Measurements from ENCODE around the gene SULT1C4.
A peak's percentile ranks its signal among the peaks of the same experiment; 100 is the strongest.

DNA sequence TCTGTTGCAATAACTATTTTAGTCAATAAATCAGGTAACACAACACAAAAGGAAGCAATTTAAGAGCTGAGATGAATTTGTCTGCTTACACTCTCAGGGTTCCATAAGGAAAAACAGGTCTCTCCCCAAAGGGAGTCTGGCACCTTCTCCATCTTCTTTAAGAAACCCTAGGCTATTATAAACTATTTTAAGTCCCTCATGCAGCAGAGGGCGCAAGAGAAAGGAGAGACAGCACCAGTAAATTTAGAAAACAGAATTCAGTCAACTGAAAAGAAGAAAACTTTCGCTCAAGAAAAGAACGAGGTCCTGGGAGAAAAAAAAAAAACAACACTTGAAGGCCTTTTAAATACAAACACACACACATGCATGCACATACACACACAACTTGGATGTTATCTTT is 19.1 kb downstream of the SULT1C4 start:
- TF ChIP-seq, protein P1, sequence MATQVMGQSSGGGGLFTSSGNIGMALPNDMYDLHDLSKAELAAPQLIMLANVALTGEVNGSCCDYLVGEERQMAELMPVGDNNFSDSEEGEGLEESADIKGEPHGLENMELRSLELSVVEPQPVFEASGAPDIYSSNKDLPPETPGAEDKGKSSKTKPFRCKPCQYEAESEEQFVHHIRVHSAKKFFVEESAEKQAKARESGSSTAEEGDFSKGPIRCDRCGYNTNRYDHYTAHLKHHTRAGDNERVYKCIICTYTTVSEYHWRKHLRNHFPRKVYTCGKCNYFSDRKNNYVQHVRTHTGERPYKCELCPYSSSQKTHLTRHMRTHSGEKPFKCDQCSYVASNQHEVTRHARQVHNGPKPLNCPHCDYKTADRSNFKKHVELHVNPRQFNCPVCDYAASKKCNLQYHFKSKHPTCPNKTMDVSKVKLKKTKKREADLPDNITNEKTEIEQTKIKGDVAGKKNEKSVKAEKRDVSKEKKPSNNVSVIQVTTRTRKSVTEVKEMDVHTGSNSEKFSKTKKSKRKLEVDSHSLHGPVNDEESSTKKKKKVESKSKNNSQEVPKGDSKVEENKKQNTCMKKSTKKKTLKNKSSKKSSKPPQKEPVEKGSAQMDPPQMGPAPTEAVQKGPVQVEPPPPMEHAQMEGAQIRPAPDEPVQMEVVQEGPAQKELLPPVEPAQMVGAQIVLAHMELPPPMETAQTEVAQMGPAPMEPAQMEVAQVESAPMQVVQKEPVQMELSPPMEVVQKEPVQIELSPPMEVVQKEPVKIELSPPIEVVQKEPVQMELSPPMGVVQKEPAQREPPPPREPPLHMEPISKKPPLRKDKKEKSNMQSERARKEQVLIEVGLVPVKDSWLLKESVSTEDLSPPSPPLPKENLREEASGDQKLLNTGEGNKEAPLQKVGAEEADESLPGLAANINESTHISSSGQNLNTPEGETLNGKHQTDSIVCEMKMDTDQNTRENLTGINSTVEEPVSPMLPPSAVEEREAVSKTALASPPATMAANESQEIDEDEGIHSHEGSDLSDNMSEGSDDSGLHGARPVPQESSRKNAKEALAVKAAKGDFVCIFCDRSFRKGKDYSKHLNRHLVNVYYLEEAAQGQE (IDR thresholded peaks at IDR 0.05; ENCODE audit: unreplicated experiment), result no peak
- TF ChIP-seq, protein P2, sequence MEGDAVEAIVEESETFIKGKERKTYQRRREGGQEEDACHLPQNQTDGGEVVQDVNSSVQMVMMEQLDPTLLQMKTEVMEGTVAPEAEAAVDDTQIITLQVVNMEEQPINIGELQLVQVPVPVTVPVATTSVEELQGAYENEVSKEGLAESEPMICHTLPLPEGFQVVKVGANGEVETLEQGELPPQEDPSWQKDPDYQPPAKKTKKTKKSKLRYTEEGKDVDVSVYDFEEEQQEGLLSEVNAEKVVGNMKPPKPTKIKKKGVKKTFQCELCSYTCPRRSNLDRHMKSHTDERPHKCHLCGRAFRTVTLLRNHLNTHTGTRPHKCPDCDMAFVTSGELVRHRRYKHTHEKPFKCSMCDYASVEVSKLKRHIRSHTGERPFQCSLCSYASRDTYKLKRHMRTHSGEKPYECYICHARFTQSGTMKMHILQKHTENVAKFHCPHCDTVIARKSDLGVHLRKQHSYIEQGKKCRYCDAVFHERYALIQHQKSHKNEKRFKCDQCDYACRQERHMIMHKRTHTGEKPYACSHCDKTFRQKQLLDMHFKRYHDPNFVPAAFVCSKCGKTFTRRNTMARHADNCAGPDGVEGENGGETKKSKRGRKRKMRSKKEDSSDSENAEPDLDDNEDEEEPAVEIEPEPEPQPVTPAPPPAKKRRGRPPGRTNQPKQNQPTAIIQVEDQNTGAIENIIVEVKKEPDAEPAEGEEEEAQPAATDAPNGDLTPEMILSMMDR (conservative IDR thresholded peaks at IDR 0.05; ENCODE audit: low read depth in 2 of 2), result peak; percentile 59 to 61
- TF ChIP-seq EZH2 (IDR thresholded peaks at IDR 0.05; ENCODE audit: low read depth, unreplicated experiment), result no peak
- TF ChIP-seq STAT1 (IDR thresholded peaks at IDR 0.05; ENCODE audit: unreplicated experiment), result no peak
- TF ChIP-seq POLR2AphosphoS5 (IDR thresholded peaks at IDR 0.05; ENCODE audit: low read depth), result no peak

Data from GM23338 (cell line).